Heart left ventricle (tissue), 16 donors: ENCODE data around the gene GBX2. TPM values are rescaled to one million over a fixed set of nuclear protein-coding genes. Genes with fewer than 3 reads are reported as not detected.

Experiments used
- ATAC-seq, 4 donors: fragments of 200-7000 bp; cut with Tn5 transposase; one replicate each; pipeline ENCODE4 v1.9.1; 2020 to 2022; ENCODE audit warnings: moderate library complexity in 4 of 4, mild to moderate bottlenecking in 3 of 4, moderate number of reproducible peaks in 1 of 4
- DNase-seq, 5 donors: peaks; one replicate each; pipeline ENCODE4 v3.0.0-alpha.2; 2020
- H3K27ac ChIP-seq, 12 donors: fragments of 200-600 bp; sonication (generic) in 4 of 12; one replicate each; pipeline versions ENCODE4 v1.5.0 to v1.8.0; 2016 to 2022; ENCODE audit warnings: mild to moderate bottlenecking in 2 of 12
- H3K27me3 ChIP-seq, 9 donors: fragments of 200-600 bp; sonication (generic) in 2 of 9; one replicate each; pipeline versions ENCODE4 v1.5.1 to v1.8.0; 2016 to 2022; ENCODE audit warnings: mild to moderate bottlenecking in 3 of 9
- H3K36me3 ChIP-seq, 9 donors: fragments of 200-600 bp; sonication (generic) in 2 of 9; one replicate each; pipeline versions ENCODE4 v1.5.0 to v1.8.0; 2018 to 2022; ENCODE audit warnings: mild to moderate bottlenecking in 2 of 9
- H3K4me1 ChIP-seq, 12 donors: fragments of 200-600 bp; sonication (generic) in 4 of 12; one replicate each; pipeline versions ENCODE4 v1.5.0 to v1.8.0; 2016 to 2022; ENCODE audit warnings: mild to moderate bottlenecking in 3 of 12
- H3K4me3 ChIP-seq, 12 donors: fragments of 200-600 bp; sonication (generic) in 4 of 12; one replicate each; pipeline versions ENCODE4 v1.5.0 to v1.8.0; 2017 to 2022; ENCODE audit warnings: mild to moderate bottlenecking in 9 of 12, moderate library complexity in 4 of 12
- H3K9me3 ChIP-seq, 12 donors: fragments of 200-600 bp; sonication (generic) in 4 of 12; one replicate each; pipeline versions ENCODE4 v1.5.0 to v1.8.0; 2016 to 2022; ENCODE audit warnings: mild to moderate bottlenecking in 1 of 12
- CTCF ChIP-seq, 12 donors: fragments of 200-600 bp; sonication (generic) in 4 of 12; IDR thresholded peaks; one replicate each; pipeline versions ENCODE4 v1.5.0 to v1.8.0; 2018 to 2022; ENCODE audit warnings: antibody characterized with exemption in 12 of 12, mild to moderate bottlenecking in 5 of 12
- POLR2A ChIP-seq, 2 donors: fragments of 450-650 bp; IDR thresholded peaks; one replicate each; pipeline ENCODE4 v1.6.1; 2017; ENCODE audit warnings: antibody characterized with exemption in 2 of 2, mild to moderate bottlenecking in 2 of 2, moderate library complexity in 2 of 2
- WGBS, 4 donors: extraction: QIAGEN DNeasy Blood & Tissue Kit in 2 of 4; methylation state at CpG; one replicate each; pipeline versions ENCODE4 v1.1.5 to v1.1.7; 2013 to 2018; 5-methylcytosine and 5-hydroxymethylcytosine counted together
- intact Hi-C, 10 donors: fragments of 100-400 bp; cut with DNase I; formaldehyde crosslinking; loops; one replicate each; pipeline versions ENCODE4 v1.11.1 to v1.14.2; 2022
- polyA plus RNA-seq, 2 donors: library from polyadenylated mRNA; stranded (reverse); fragments of 200-250 nt; gene quantifications; one replicate each; pipeline ENCODE4 v1.2.3, GENCODE V29; 2013
- total RNA-seq, 9 donors: library from RNA; depleted of rRNA in 2 of 9; stranded (reverse); fragments of >200 nt in 2 of 9; fragmentation: NEBNext Ultra II Directional in 3 of 9; extraction: Animal tissue kit (Norgen Biotek cat#: 25700) in 3 of 9; gene quantifications; one replicate each; pipeline versions ENCODE4 v1.1.0 to v1.2.4, GENCODE V29; 2016 to 2023
- donor health status: ischemic (EF 13 %, LVEDD 7.1; RV severe dilation, severe dysfunction).
- donor health status: healthy with polysubstance abuse.
- donor health status: DM: no; HTN: yes; CAD: no.
- donor health status: DM: no; HTN: no; CAD: no.
- donor health status: ischemic (EF 25% LVEDD 6.9; RV normal size, moderate dysfunction).
- donor health status: ischemic (EF 25% LVEDD 5.7; RV mildly dilated, moderate dysfunction).
- donor health status: healthy.
- donor health status: DM: yes; HTN: yes; CAD: no.
- donor health status: ischemic (EF 35%, LVEDD 5.7; RV mildly dilated, moderate dysfunction).
- donor health status: nonischemic (EF 11% LVEDD 7.7; RV severe dilation, severe dysfunction).
- donor health status: DM: yes; HTN: yes; CAD: no.
- donor health status: PGD.
- donor health status: ischemic (EF 29% LVEDD 5.4; RV normal size, mild dysfunction).
- donor health status: nonischemic (EF 23%, LVEDD 6.1; RV moderate dilation, normal function).

Gene GBX2
- total and polyA plus RNA-seq, 11 donors: 0.15 to 0.55 (median 0.17) TPM; not detected in 8

- peaks cover 81 to 99% (median 96%) of the 10 kb centered on the region in 9 donors for H3K27me3 ChIP-seq
- peak overlapping the region in 1 of 12 donors; percentile 3 for H3K4me3 ChIP-seq
- no peak for TF ChIP-seq CTCF (IDR thresholded peaks at IDR 0.05)
- no peak for TF ChIP-seq POLR2A (IDR thresholded peaks at IDR 0.05)
- ATAC-seq: no peak
- intact Hi-C loops: no loop called here
- WGBS, 4 donors: 6 to 10% (median 9%) methylated on average over 12 to 16 of the region's 16 CpGs
- no peak overlapping the region for H3K27ac ChIP-seq
- H3K9me3 ChIP-seq: no peaks in the 10 kb centered on the region
- H3K4me1 ChIP-seq: peaks cover 8 to 57% (median 22%) of the 10 kb centered on the region in 12 donors
- no peak for DNase-seq
- no peaks in the 10 kb centered on the region for H3K36me3 ChIP-seq
These were observed 3.6 kb upstream of the GBX2 start for GRCh38 chr2:236171680-236172254.

GRCh38 chr2:236171181-236171679, 3.0 kb upstream of the GBX2 start:
- Histone ChIP-seq H3K27me3 (peaks cover 83 to 99% (median 96%) of the 10 kb centered on the region in 9 donors), H3K9me3 (no peaks in the 10 kb centered on the region), H3K4me1 (peaks cover 8 to 62% (median 26%) of the 10 kb centered on the region in 12 donors), H3K4me3 (peak overlapping the region in 1 of 12 donors; percentile 3), H3K36me3 (no peaks in the 10 kb centered on the region), H3K27ac (no peak overlapping the region)
- TF ChIP-seq CTCF (IDR thresholded peaks at IDR 0.05) (no peak), POLR2A (IDR thresholded peaks at IDR 0.05) (no peak)
- DNase-seq (no peak), ATAC-seq (no peak)
- WGBS, 4 donors: 2 to 4% (median 3%) methylated on average over 22 to 27 of the region's 27 CpGs
- intact Hi-C loops: no loop called here

GRCh38 chr2:236170590-236171165, 2.5 kb upstream of the GBX2 start:
- H3K4me1 ChIP-seq: peaks cover 8 to 67% (median 29%) of the 10 kb centered on the region in 12 donors
- ATAC-seq (no peak), DNase-seq (no peak)
- peaks cover 88 to 100% (median 96%) of the 10 kb centered on the region in 9 donors for H3K27me3 ChIP-seq
- no peak for TF ChIP-seq CTCF (IDR thresholded peaks at IDR 0.05)
- TF ChIP-seq POLR2A (IDR thresholded peaks at IDR 0.05): no peak
- no peak overlapping the region for H3K27ac ChIP-seq
- WGBS, 4 donors: 8 to 12% (median 11%) methylated on average over 21 of the region's 21 CpGs
- H3K9me3 ChIP-seq: no peaks in the 10 kb centered on the region
- peak overlapping the region in 1 of 12 donors; percentile 3 for H3K4me3 ChIP-seq
- no peaks in the 10 kb centered on the region for H3K36me3 ChIP-seq
- intact Hi-C loops: no loop called here
